DMS153 treated with DMSO at 0.1 percent for 48 hours (cell line): ENCODE measurements around the gene MRPL39.

ENCODE experiments used
- DNase-seq: peaks from one replicate; lab custom pipeline; 2025; ENCODE audit not compliant: unreplicated experiment; lab: John Stamatoyannopoulos, UW

The MRPL39 gene

DNA sequence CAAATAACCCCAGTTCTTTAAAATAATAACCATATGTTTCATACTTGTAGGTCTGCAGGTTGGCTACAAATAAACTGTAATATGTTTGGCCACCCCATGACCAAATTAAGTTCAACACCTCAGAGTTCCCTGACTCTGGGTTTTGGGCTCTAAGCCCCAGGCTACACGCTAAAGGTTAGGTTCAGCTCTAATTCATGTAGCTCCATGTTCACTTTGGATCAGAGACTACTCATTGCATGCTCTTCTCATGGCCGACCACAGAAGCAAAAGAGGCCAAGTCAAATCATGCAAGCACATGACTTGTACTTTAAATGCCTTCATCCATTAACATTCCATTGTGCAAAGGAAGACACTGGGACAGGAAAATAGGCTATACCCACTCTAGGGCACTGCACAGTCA, 66.2 kb downstream of the MRPL39 start:
- no peak for DNase-seq

GRCh38 chr21:25539606-25540005, 67.7 kb downstream of the MRPL39 start:
- no peak for DNase-seq

- no peak for DNase-seq
These were observed 70.1 kb downstream of the MRPL39 start for GRCh38 chr21:25537174-25537573.

GRCh38 chr21:25536752-25537151, 70.5 kb downstream of the MRPL39 start:
- DNase-seq: no peak

DNA sequence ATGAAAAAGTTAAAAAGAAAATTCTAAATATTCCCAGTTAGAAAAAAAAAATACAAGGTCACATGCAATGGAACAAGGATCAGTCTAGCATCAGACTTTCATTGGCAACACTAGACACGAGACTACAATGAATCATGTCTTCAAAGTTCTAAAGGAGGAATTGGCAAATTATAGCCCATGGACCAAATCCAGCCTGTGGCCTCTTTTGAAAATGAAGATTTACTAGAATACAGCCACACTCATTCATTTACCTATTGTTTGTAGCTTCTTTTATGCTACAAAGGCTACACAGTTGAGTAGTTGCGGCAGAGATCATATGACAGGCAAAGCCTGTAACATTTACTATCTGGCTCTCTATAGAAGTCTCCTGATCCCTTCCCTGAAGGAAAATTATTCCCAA, 71.4 kb downstream of the MRPL39 start:
- DNase-seq: no peak
